A549 (cell line): Measurements from ENCODE around the gene DOP1B.

Experiments
- CTCF ChIP-seq: fragments of >200 bp; sonication (Bioruptor Twin); formaldehyde crosslinking; IDR thresholded peaks from 3 replicates; pipeline ENCODE4 v1.5.1; 2016
- HOXB5 ChIP-seq: fragments of 250-450 bp; sonication (Bioruptor Pico); IDR thresholded peaks from 2 replicates; pipeline ENCODE4 v1.5.0; 2020; ENCODE audit warnings: mild to moderate bottlenecking, moderate library complexity
- MYC ChIP-seq: IDR thresholded peaks from 2 replicates; pipeline ENCODE4 v1.6.1; 2012; ENCODE audit warnings: mild to moderate bottlenecking, inconsistent platforms, low read length, improper control_type of control experiment, borderline replicate concordance
- POLR2A ChIP-seq: IDR thresholded peaks from 2 replicates; pipeline ENCODE4 v1.6.1; 2012; ENCODE audit warnings: mild to moderate bottlenecking, low read length
- POLR2AphosphoS2 ChIP-seq: conservative IDR thresholded peaks from 2 replicates; pipeline ENCODE4 v1.6.1; 2012; ENCODE audit warnings: low read length, improper control_type of control experiment, inconsistent platforms
- RCOR1 ChIP-seq: fragments of 150-350 bp; IDR thresholded peaks from 2 replicates; pipeline ENCODE4 v1.6.1; 2014; ENCODE audit warnings: antibody characterized with exemption, low read length, low read depth
- REST ChIP-seq: fragments of 200-600 bp; sonication (generic); IDR thresholded peaks from 2 replicates; pipeline ENCODE4 v1.6.1; 2016; ENCODE audit warnings: antibody characterized with exemption, mild to moderate bottlenecking, moderate library complexity

- no peak for TF ChIP-seq POLR2A
- TF ChIP-seq REST = no peak
- TF ChIP-seq HOXB5 = no peak
- TF ChIP-seq CTCF = no peak
- no peak for TF ChIP-seq MYC
- no peak for TF ChIP-seq POLR2AphosphoS2
- no peak for TF ChIP-seq RCOR1
These were observed 18.2 kb downstream of the DOP1B start for GRCh38 chr21:36174780-36175179.
